Measurements from ENCODE around the gene LIN52. TPM values are rescaled to one million over a fixed set of nuclear protein-coding genes. Genes with fewer than 3 reads are reported as not detected.

Gene LIN52
- total RNA-seq, 2 donors from 2014 or later = 3.5 to 7.5 TPM

- intact Hi-C loops (cut with DNase I) = no loop called here
- no peak for DNase-seq
- Histone ChIP-seq H3K4me3 (no peak overlapping the region), H3K27ac (no peak overlapping the region), H3K4me1 (no peaks in the 10 kb centered on the region), H3K9me3 (no peaks in the 10 kb centered on the region), H3K36me3 (no peaks in the 10 kb centered on the region), H3K9ac (ENCODE audit: low read depth in 2 of 2, low read length in 2 of 2) (no peak overlapping the region), H3K27me3 (no peaks in the 10 kb centered on the region)
- no peak for TF ChIP-seq CTCF (IDR thresholded peaks at IDR 0.05)
These were observed 76.9 kb downstream of the LIN52 start for GRCh38 chr14:74161526-74162158.

GRCh38 chr14:74169906-74170305, 85.2 kb downstream of the LIN52 start:
- Histone ChIP-seq H3K27me3 (no peaks in the 10 kb centered on the region), H3K4me1 (no peaks in the 10 kb centered on the region), H3K36me3 (no peaks in the 10 kb centered on the region), H3K9ac (ENCODE audit: low read depth in 2 of 2, low read length in 2 of 2) (no peak overlapping the region), H3K9me3 (no peaks in the 10 kb centered on the region), H3K27ac (no peak overlapping the region), H3K4me3 (no peak overlapping the region)
- intact Hi-C loops (cut with DNase I) = no loop called here
- no peak for DNase-seq
- no peak for TF ChIP-seq CTCF (IDR thresholded peaks at IDR 0.05)

DNA sequence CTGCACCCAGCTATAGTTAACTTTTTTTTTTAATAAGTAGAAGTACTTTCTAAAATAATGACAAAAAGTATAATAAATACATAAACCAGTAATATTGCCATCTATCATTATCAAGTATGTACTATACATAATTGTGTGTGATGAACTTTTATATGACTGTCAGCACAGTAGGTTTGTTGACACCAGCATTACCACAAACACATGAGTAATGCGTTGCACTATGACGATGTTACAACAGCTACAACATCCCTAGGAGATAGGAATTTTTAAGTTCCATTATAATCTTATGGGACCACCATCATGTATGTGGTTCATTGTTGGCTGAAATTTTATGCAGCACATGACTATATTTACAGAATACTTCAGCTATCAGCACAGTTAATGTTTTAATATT, 91.6 kb downstream of the LIN52 start:
- Histone ChIP-seq H3K36me3 (no peaks in the 10 kb centered on the region), H3K27ac (no peak overlapping the region), H3K9ac (ENCODE audit: low read depth in 2 of 2, low read length in 2 of 2) (no peak overlapping the region), H3K9me3 (no peaks in the 10 kb centered on the region), H3K27me3 (no peaks in the 10 kb centered on the region), H3K4me3 (no peak overlapping the region), H3K4me1 (no peaks in the 10 kb centered on the region)
- TF ChIP-seq CTCF (IDR thresholded peaks at IDR 0.05) = no peak
- no peak for DNase-seq
- intact Hi-C loops (cut with DNase I) = no loop called here

GRCh38 chr14:74179856-74180255, 95.1 kb downstream of the LIN52 start:
- Histone ChIP-seq H3K27ac (no peak overlapping the region), H3K36me3 (no peaks in the 10 kb centered on the region), H3K4me3 (no peak overlapping the region), H3K27me3 (no peaks in the 10 kb centered on the region), H3K9ac (ENCODE audit: low read depth in 2 of 2, low read length in 2 of 2) (no peak overlapping the region), H3K4me1 (no peaks in the 10 kb centered on the region), H3K9me3 (no peaks in the 10 kb centered on the region)
- TF ChIP-seq CTCF (IDR thresholded peaks at IDR 0.05) = no peak
- intact Hi-C loops (cut with DNase I) = no loop called here
- DNase-seq = no peak

DNA sequence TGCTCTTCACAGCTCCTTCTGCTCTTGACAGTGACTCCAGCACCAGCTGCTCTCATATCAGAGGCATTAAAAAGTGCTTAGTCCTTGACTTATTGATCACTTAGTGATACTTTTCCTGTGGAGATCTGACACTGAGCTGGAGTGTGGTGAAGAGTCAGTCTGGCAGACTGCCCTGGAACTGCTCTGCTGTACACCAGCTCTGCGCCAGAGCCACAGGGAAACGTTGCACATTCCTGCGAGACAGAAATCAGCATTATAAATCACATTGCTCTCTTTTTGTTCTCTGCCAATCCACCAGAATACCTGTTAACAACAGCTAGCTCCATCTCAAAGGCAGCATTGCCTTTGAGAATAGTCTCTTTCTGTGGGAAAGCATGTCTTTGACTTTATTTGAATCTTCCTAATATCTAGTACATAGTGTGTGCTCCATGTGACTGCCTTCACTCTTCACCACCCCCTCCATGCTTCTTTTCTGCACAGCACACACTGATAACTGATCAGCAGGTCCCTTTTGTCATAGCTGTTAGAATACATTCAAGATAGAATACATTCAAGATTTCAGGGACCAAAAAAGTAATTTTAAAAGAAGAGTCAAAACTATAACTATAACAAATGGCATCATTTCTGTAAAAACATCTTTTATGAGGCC, 106.3 kb downstream of the LIN52 start:
- intact Hi-C loops (cut with DNase I) = no loop called here
- no peaks in the 10 kb centered on the region for H3K36me3 ChIP-seq
- TF ChIP-seq CTCF (IDR thresholded peaks at IDR 0.05) = no peak
- H3K27ac ChIP-seq = no peak overlapping the region
- H3K27me3 ChIP-seq = no peaks in the 10 kb centered on the region
- H3K9ac ChIP-seq (ENCODE audit: low read depth in 2 of 2, low read length in 2 of 2) = no peak overlapping the region
- H3K9me3 ChIP-seq = no peaks in the 10 kb centered on the region
- no peak overlapping the region for H3K4me3 ChIP-seq
- DNase-seq = no peak
- no peaks in the 10 kb centered on the region for H3K4me1 ChIP-seq

Measured in colonic mucosa (tissue), 4 donors.